ENCODE data around the gene CCNQ. TPM values are rescaled to one million over a fixed set of nuclear protein-coding genes. Genes with fewer than 3 reads are reported as not detected.

Gene CCNQ
- total RNA-seq, 1 experiment from 2014 or later = 33.9 TPM

GRCh38 chrX:153539979-153540358 lies 59.0 kb downstream of the CCNQ start:
- POLR2A ChIA-PET (ENCODE audit: unreplicated experiment) = no interaction called here
- H3K36me3 ChIP-seq (ENCODE audit: low read depth) = no peaks in the 10 kb centered on the region

GRCh38 chrX:153539171-153539978 lies 59.6 kb downstream of the CCNQ start:
- DNase-seq = peak in 1 of 2 experiments; percentile 81
- no peak overlapping the region for H2AFZ ChIP-seq
- ChIA-PET POLR2A (ENCODE audit: unreplicated experiment) (interaction anchor here (0.7 kb wide), 1 partner anchor 575 kb away, joined by 4 read pairs; no protein-coding TSS in a partner anchor), CTCF (interaction anchor here (0.5 to 1.9 kb wide), 6 partner anchors 110 to 606 kb away, joined by 3 to 12 read pairs (median 4); no protein-coding TSS in a partner anchor)
- peaks cover 25% of the 10 kb centered on the region; the same call in 1 of the 2 replicates for H3K27me3 ChIP-seq (ENCODE audit: insufficient read depth, low read depth)
- no peaks in the 10 kb centered on the region for H3K9me2 ChIP-seq (ENCODE audit: insufficient read depth)
- no peaks in the 10 kb centered on the region for H4K20me1 ChIP-seq (ENCODE audit: insufficient read depth)
- H3K9me3 ChIP-seq (ENCODE audit: insufficient read depth, low read depth) = no peaks in the 10 kb centered on the region
- H3K36me3 ChIP-seq (ENCODE audit: low read depth) = no peaks in the 10 kb centered on the region
- H3K27ac ChIP-seq = no peak overlapping the region
- intact Hi-C loops (cut with micrococcal nuclease; ENCODE audit: unreplicated experiment) = loop anchor here (1.0 to 5.0 kb wide), 2 partner anchors 128 to 408 kb away; no protein-coding TSS in a partner anchor
- TF ChIP-seq EZH2 (IDR thresholded peaks at IDR 0.05; ENCODE audit: low read depth) = no peak
- TF ChIP-seq CTCF (conservative IDR thresholded peaks at IDR 0.05) = peak; percentile 83
- H3K4me1 ChIP-seq (replicated peaks; ENCODE audit: insufficient read depth) = no peaks in the 10 kb centered on the region
- BruUV-seq (replicated peaks) = no TSS peak
- H3K4me3 ChIP-seq = no peak overlapping the region
- H3K79me2 ChIP-seq (ENCODE audit: low read depth) = no peaks in the 10 kb centered on the region
- no peaks in the 10 kb centered on the region for H3F3A ChIP-seq (ENCODE audit: insufficient read depth, low read depth)
- H3K4me2 ChIP-seq = no peak overlapping the region

More at GRCh38 chrX:153539979-153540358, 59.0 kb downstream of the CCNQ start:
- intact Hi-C loops (cut with micrococcal nuclease; ENCODE audit: unreplicated experiment) = loop anchor here (1.0 to 5.0 kb wide), 2 partner anchors 127 to 407 kb away; no protein-coding TSS in a partner anchor
- Histone ChIP-seq H3K27ac (no peak overlapping the region), H2AFZ (no peak overlapping the region), H3K4me1 (replicated peaks; ENCODE audit: insufficient read depth) (no peaks in the 10 kb centered on the region), H3F3A (ENCODE audit: insufficient read depth, low read depth) (no peaks in the 10 kb centered on the region), H3K9me3 (ENCODE audit: insufficient read depth, low read depth) (no peaks in the 10 kb centered on the region), H3K79me2 (ENCODE audit: low read depth) (no peaks in the 10 kb centered on the region), H4K20me1 (ENCODE audit: insufficient read depth) (no peaks in the 10 kb centered on the region), H3K27me3 (ENCODE audit: insufficient read depth, low read depth) (peaks cover 25% of the 10 kb centered on the region; the same call in 1 of the 2 replicates), H3K4me2 (no peak overlapping the region), H3K4me3 (no peak overlapping the region), H3K9me2 (ENCODE audit: insufficient read depth) (no peaks in the 10 kb centered on the region)
- no peak for DNase-seq
- CTCF ChIA-PET = interaction anchor here (1.0 to 1.9 kb wide), 2 partner anchors 110 to 128 kb away, joined by 5 to 12 read pairs; no protein-coding TSS in a partner anchor
- no TSS peak for BruUV-seq (replicated peaks)
- no peak for TF ChIP-seq CTCF (conservative IDR thresholded peaks at IDR 0.05)
- no peak for TF ChIP-seq EZH2 (IDR thresholded peaks at IDR 0.05; ENCODE audit: low read depth)

DNA sequence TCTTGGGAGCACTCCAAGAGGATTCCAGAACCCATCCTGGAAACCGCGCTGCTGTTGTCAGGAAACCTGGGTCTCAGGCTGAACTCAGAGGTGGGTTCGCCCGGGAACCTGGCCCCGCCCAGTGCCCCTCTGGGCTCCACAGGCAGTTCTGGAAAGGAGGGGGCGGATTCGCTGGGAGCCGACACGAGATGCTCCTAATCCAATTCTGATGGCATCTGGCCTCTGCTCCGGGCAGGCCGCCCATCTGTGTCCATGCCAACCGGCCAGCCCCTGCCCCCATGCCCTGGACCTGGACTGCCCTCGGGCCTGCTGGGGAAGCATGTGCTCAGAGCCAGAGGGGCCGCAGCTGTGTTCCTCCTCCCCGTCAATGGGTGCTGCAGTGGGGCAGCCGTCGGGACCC lies 60.5 kb downstream of the CCNQ start:
- Histone ChIP-seq H3K27me3 (ENCODE audit: insufficient read depth, low read depth) (peaks cover 25% of the 10 kb centered on the region; the same call in 1 of the 2 replicates), H3K36me3 (ENCODE audit: low read depth) (no peaks in the 10 kb centered on the region), H2AFZ (no peak overlapping the region), H3K79me2 (ENCODE audit: low read depth) (no peaks in the 10 kb centered on the region), H3K9me2 (ENCODE audit: insufficient read depth) (no peaks in the 10 kb centered on the region), H3K4me2 (no peak overlapping the region), H3K4me1 (replicated peaks; ENCODE audit: insufficient read depth) (no peaks in the 10 kb centered on the region), H4K20me1 (ENCODE audit: insufficient read depth) (no peaks in the 10 kb centered on the region), H3K4me3 (no peak overlapping the region), H3F3A (ENCODE audit: insufficient read depth, low read depth) (no peaks in the 10 kb centered on the region), H3K9me3 (ENCODE audit: insufficient read depth, low read depth) (no peaks in the 10 kb centered on the region), H3K27ac (no peak overlapping the region)
- POLR2A ChIA-PET (ENCODE audit: unreplicated experiment) = no interaction called here
- DNase-seq = no peak
- no peak for TF ChIP-seq EZH2 (IDR thresholded peaks at IDR 0.05; ENCODE audit: low read depth)
- no peak for TF ChIP-seq CTCF (conservative IDR thresholded peaks at IDR 0.05)
- BruUV-seq (replicated peaks) = no TSS peak
- CTCF ChIA-PET = interaction anchor here (1.9 kb wide), 1 partner anchor 129 kb away, joined by 12 read pairs; no protein-coding TSS in a partner anchor
- intact Hi-C loops (cut with micrococcal nuclease; ENCODE audit: unreplicated experiment) = loop anchor here (5.0 kb wide), 1 partner anchor 129 kb away; no protein-coding TSS in a partner anchor

Other genes with a start within 250 kb of the CCNQ start
- gene PNMA6E, start 197.8 kb downstream of the CCNQ start, total RNA-seq (2021) = not detected in 2 replicates
- gene ZFP92, start 187.7 kb downstream of the CCNQ start, total RNA-seq (2021) = not detected in 2 replicates
- gene TREX2, start 153.1 kb downstream of the CCNQ start, total RNA-seq (2021) = 2.0 and 2.3 TPM in 2 replicates
- 29.3 and 33.4 TPM in 2 replicates for gene HAUS7, start 128.6 kb downstream of the CCNQ start, total RNA-seq (2021)
- gene BGN, start 104.2 kb downstream of the CCNQ start, total RNA-seq (2021) = 0.33 and 0.70 TPM in 2 replicates
- not detected in 2 replicates for gene ATP2B3, start 81.5 kb downstream of the CCNQ start, total RNA-seq (2021)
- 1.3 and 1.8 TPM in 2 replicates for gene DUSP9, start 48.1 kb upstream of the CCNQ start, total RNA-seq (2021)
- 1.0 and 4.4 TPM in 2 replicates for gene PNCK, start 74.7 kb upstream of the CCNQ start, total RNA-seq (2021)
- gene SLC6A8, start 88.8 kb upstream of the CCNQ start, total RNA-seq (2021) = 37.6 and 40.5 TPM in 2 replicates
- 522 and 541 TPM in 2 replicates for gene BCAP31, start 125.2 kb upstream of the CCNQ start, total RNA-seq (2021)
- 40.0 and 44.9 TPM in 2 replicates for gene ABCD1, start 125.7 kb upstream of the CCNQ start, total RNA-seq (2021)
- 39.4 and 41.4 TPM in 2 replicates for gene PLXNB3, start 165.1 kb upstream of the CCNQ start, total RNA-seq (2021)
- 0.40 and 0.46 TPM in 2 replicates for gene SRPK3, start 181.9 kb upstream of the CCNQ start, total RNA-seq (2021)
- 47.7 and 63.4 TPM in 2 replicates for gene IDH3G, start 195.2 kb upstream of the CCNQ start, total RNA-seq (2021)
- 223 and 310 TPM in 2 replicates for gene SSR4, start 195.5 kb upstream of the CCNQ start, total RNA-seq (2021)
- 0.17 and 0.25 TPM in 2 replicates for gene PDZD4, start 231.4 kb upstream of the CCNQ start, total RNA-seq (2021)